Vagina (tissue), 2 donors: ENCODE results near the gene XAB2.

Experiments
- CTCF ChIP-seq, 3 experiments: fragments of 450-650 bp in 2 of 3; fragments of 200-600 bp in 1 of 3; sonication (generic) in 1 of 3; IDR thresholded peaks; one replicate each; pipeline ENCODE4 v1.5.1; 2017 to 2019; ENCODE audit warnings: antibody characterized with exemption in 3 of 3, mild to moderate bottlenecking in 2 of 3, moderate library complexity in 2 of 3
- POLR2A ChIP-seq, 2 donors: fragments of 450-650 bp; IDR thresholded peaks; one replicate each; pipeline ENCODE4 v1.6.1; 2017; ENCODE audit warnings: antibody characterized with exemption in 2 of 2, mild to moderate bottlenecking in 2 of 2, moderate library complexity in 2 of 2
- POLR2AphosphoS5 ChIP-seq, 2 donors: sonication (generic); formaldehyde crosslinking; IDR thresholded peaks; one replicate each; pipeline ENCODE4 v1.9.0; 2017; ENCODE audit warnings: antibody characterized with exemption in 2 of 2, mild to moderate bottlenecking in 2 of 2, low read depth in 1 of 2; ENCODE audit not compliant: insufficient read depth in 1 of 2

- TF ChIP-seq CTCF (IDR thresholded peaks at IDR 0.05) (no peak), POLR2A (IDR thresholded peaks at IDR 0.05) (no peak), POLR2AphosphoS5 (IDR thresholded peaks at IDR 0.05; ENCODE audit: insufficient read depth in 1 of 2, low read depth in 1 of 2) (no peak)
These were observed 21.3 kb downstream of the XAB2 start for GRCh38 chr19:7607874-7608560.
